Fibroblast of skin of back (primary cell): ENCODE results near the gene PPBP. TPM values are rescaled to one million over a fixed set of nuclear protein-coding genes. Genes with fewer than 3 reads are reported as not detected.

Experiments used
- DNase-seq: peaks from one replicate; pipeline ENCODE4 v3.0.0-alpha.2; 2013
- polyA plus RNA-seq, 2 experiments: library from polyadenylated mRNA; unstranded; fragments of 120-200 nt; gene quantifications; one replicate each; pipeline ENCODE4 v1.2.1, GENCODE V29; 2013; ENCODE audit not compliant: insufficient read length in 2 of 2

Gene PPBP, protein sequence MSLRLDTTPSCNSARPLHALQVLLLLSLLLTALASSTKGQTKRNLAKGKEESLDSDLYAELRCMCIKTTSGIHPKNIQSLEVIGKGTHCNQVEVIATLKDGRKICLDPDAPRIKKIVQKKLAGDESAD
- not detected for polyA plus RNA-seq (2013, experiment 1 of 2; ENCODE audit: insufficient read length)
- not detected for polyA plus RNA-seq (2013, experiment 2 of 2; ENCODE audit: insufficient read length)

- no peak for DNase-seq
Measured at GRCh38 chr4:73988061-73988460, at the start of gene PPBP. TSS of gene PPBP (minus strand) at chr4:73988190. CDS start at chr4:73988103, 87 bp downstream.

DNA sequence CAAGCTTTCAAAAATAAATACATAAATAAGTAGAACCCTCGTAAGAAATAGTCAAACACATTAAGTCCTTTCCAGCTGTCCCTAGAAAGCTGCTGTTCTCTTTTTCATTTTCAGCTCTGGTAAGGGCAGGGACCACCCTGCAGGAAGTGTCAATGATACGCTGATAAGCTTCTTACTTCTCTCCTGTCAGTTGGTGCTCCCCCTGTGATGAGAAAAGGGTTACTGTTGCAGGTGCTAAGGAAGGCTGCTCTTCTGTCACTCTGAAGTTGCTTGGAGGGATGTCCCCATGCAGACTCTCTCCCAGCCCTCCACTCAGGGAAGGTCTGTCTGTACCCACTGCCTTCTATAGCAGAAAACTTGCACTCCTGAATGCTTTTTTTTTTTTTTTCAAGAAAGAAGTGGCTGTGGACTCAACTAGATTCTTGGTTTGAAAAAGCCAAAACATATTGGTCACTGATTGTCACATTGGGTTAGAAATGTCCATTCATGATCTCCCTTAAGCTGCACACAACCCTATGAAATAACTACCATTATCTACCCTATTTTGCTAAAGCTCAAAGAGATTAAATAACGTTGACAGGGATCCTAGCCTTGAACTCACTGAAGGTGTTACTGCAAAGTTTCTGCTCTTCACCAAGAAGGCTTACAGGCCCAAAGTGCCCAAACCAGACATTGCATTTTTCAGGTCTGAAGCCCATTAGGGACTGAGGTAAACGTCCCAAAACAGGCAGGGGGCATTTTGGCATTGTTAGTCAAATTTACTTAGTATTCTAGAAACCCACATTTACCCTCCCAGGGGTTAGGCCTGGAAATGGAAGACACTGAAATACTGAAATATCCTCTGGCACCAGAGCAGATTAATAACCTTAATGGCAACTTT lies 49.3 kb upstream of the PPBP start:
- no peak for DNase-seq

- peak; percentile 71 for DNase-seq
Measured at GRCh38 chr4:74033739-74034138, 45.7 kb upstream of the PPBP start.

DNA sequence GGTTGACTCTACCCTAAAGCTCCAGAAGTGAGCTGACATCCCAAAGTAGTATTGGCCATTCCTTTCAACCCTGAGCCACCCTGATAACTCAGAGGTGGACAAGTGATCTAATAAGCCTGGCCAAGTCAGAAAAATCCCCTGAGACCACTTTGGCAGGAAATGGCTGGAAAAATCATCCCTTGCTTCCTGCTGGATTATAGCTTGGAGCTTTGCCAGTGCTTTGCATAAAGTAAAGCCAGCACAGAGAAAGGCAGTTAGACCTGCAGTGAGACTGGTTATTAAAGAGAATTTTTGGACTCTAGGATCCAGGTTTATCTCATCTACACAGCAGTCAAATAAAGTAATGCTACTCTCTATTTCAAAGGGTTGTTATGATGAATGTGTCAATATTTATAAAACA lies 44.1 kb upstream of the PPBP start:
- DNase-seq, result peak; percentile 65

- no peak for DNase-seq
Measured at GRCh38 chr4:74031576-74031975, 43.6 kb upstream of the PPBP start.

DNA sequence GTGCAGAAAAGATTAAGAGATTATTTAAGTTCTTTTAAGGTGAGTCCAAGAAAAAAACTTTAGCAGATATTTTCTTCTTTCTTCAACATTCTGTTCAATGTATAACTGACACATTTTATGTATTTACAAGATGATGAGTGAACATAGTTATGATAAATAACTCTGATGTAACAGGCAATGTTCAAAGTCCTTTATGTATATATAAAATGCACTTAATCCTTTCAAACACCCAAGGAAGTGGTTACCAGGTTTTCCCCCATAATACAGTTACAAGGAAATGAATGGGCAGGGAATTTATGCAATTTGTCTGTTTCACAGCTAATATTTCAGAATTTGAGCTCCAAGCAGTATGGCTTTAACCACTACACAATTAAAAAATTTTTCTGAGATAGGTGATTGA lies 42.3 kb upstream of the PPBP start:
- no peak for DNase-seq

DNA sequence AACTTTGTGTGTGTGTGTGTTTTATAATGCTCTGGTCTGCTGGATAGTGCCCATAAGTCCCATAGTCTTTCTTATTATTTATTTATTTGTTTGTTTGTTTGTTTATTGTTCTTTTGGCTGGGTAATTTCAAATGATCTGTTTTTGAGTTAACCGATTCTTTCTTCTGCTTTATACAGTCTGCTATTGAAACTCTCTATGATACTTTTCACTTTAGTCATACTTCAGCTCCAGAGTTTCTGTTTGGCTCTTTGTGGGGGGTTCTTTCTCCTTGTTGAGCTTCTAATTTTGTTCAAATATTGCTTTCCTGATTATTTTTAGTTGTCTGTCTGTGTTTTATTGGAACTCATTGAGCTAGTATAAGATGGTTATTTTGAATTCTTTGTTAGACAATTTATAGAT lies 40.5 kb upstream of the PPBP start:
- no peak for DNase-seq

- no peak for DNase-seq
Measured at GRCh38 chr4:74023709-74024108, 35.7 kb upstream of the PPBP start.

GRCh38 chr4:74021601-74022000 lies 33.6 kb upstream of the PPBP start:
- no peak for DNase-seq

DNA sequence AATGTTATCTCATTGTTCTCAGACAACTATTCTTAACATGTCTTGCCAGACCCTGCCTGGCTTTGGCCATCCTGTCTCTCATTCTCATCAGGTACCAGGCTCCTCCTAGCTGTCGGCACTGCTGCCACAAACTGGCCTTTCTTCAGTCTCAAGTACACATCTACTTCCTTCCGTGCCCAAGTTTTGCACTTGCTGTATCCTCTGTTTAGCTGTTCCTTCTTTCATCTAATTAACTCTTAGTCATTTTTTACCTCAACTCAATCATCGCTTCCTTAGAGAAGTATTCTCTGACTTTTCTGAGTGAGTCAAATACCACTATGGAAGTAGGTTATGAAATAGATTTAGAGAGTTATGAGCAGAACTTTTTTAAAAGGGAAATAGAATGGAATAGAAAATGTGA lies 30.8 kb upstream of the PPBP start:
- DNase-seq, result no peak

DNA sequence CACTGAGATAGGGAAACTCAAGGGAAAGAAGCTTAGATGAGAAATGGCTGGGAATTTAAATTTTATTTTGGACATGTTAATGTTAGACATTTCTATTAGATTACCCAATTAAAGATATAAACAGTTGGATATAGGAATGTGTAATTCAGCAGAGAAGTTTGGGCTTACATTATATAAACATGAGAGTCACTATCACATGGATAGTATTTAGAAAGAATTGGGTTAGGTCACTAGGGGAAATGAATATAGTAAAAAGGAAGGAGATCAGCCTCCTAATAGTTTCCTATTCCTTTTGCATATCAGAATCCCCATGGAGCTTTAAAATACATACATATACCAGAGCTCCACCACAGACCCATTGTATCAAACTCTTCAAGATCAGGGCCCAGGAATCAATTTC lies 30.1 kb upstream of the PPBP start:
- DNase-seq, result no peak

GRCh38 chr4:74016068-74016467 lies 28.1 kb upstream of the PPBP start:
- no peak for DNase-seq

DNA sequence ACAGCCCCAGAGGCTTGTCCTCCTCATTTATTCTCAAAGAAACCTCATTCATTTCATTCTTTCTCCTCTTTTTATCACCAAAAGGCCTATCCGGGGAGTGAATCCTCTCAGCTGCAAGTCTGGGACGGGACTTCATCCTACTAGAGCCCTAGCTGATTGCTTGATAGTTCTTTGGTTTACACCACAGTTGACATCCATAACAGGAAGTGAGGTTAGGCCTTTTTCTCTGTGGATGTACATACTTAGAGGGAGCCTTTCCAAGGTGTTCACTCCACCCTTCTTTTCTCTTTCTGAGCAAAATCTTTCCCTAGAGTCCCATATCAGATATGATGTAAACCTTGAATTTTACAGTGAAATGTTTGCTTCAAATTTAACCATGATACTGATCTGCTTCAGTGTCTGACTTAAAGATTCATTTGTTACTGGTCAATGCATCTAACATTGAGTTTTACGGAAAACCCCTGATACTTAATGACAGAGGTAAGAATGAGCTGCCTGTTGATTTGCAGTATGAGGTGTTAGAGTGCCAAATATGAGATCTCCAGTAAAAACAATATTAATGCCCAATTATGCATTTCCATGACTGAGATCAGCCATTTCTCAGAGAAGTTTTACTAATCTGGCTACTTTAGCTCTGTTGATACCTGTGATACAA lies 27.3 kb upstream of the PPBP start:
- no peak for DNase-seq

GRCh38 chr4:74014332-74014731 lies 26.3 kb upstream of the PPBP start:
- DNase-seq, result peak; percentile 7

DNA sequence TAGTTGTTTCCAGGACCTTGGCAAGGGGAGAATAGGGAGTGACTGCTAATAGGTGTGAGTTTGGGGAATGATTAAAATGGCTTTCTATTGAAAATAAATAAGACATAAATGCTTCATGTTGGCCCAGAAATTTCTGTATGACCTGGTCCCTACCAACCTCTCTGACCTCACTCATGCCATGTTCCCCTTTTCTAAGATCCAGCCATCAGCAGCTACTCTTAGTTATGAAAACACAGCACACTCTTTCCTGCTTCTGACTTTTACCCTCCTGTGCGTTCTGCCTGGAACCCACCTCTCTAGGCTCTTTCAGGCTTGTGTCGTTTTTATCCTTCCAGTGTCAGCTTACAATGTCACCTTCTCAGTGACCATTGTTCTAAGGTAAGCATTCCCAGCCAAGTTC lies 25.3 kb upstream of the PPBP start:
- DNase-seq, result no peak

DNA sequence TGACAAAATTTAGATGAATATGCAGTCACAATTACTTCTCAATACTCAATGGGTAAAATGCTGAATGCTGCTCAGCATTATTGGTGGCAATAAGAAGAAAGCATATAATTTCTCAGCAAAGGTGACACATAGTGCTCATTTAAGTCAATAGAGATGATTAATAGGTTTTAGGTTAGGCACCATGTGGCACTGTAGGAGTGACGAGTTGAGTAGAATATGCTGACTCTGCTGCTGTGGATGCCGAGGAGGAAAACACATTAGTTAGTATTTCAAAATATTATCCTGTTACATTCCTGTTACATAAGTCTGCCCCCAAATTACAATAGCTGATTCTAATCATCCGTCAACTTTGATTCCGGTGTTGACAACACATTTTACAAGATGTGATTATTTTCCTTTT lies 24.1 kb upstream of the PPBP start:
- DNase-seq, result no peak

DNA sequence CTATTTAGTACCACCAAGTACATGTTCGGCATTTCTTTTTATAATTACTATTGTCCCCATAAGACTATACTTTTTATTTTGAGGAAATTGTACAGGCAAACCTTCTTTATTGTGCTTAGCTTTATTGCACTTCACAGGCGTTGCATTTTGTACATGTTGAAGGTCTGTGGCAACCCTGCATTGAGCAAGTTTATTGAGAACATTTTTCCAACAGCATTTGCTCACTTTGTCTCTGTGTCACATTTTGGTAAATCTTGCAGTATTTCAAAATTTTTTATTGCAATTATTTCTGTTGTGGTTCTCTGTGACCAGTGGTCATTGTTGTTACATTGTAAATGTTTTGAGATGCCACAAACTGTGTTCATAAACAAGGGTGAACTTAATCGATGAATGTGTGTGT lies 21.3 kb upstream of the PPBP start:
- no peak for DNase-seq

DNA sequence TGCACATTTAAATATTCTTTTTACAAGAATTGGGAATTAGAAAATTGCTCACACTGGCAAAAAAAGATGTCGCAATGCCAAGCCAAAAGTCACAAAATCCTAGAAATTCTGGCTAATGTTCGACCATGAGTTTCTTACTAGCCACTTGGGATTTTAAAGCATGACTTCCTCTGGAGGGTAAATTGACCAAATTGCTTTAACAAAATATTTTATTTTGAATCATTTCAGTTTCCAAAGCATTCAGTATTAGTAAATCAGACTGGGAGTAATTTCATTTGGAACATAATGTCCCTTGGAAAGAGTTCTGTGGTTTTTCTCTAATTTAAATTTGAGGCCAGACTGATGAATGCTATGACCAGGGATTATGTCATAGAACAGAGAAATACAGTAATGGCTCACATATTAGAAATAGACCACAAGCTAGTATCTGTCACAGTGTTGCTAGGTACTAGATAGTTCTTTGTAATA lies 18.1 kb upstream of the PPBP start:
- peak; percentile 13 for DNase-seq

DNA sequence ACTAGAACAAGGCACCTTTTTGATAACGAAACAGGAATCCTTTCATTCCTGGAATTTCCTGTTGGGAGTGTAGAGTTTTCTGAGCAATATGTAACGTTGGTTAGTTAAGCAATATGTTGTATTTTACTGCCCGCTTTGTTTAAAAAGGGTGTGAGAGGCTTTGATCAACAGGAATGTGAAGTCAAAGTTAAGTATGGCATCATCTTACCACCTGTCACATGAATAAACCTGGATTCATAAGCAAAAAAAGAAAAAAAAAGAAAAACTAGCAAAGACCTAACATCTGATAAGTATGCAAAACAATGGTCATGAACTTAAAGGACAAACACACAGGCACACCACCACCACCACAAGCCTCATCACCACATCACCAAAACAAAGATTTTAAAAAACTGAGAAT lies 17.5 kb upstream of the PPBP start:
- no peak for DNase-seq

- DNase-seq, result no peak
Measured at GRCh38 chr4:74004668-74005067, 16.7 kb upstream of the PPBP start.

- DNase-seq, result no peak
Measured at GRCh38 chr4:74000301-74000700, 12.3 kb upstream of the PPBP start.

DNA sequence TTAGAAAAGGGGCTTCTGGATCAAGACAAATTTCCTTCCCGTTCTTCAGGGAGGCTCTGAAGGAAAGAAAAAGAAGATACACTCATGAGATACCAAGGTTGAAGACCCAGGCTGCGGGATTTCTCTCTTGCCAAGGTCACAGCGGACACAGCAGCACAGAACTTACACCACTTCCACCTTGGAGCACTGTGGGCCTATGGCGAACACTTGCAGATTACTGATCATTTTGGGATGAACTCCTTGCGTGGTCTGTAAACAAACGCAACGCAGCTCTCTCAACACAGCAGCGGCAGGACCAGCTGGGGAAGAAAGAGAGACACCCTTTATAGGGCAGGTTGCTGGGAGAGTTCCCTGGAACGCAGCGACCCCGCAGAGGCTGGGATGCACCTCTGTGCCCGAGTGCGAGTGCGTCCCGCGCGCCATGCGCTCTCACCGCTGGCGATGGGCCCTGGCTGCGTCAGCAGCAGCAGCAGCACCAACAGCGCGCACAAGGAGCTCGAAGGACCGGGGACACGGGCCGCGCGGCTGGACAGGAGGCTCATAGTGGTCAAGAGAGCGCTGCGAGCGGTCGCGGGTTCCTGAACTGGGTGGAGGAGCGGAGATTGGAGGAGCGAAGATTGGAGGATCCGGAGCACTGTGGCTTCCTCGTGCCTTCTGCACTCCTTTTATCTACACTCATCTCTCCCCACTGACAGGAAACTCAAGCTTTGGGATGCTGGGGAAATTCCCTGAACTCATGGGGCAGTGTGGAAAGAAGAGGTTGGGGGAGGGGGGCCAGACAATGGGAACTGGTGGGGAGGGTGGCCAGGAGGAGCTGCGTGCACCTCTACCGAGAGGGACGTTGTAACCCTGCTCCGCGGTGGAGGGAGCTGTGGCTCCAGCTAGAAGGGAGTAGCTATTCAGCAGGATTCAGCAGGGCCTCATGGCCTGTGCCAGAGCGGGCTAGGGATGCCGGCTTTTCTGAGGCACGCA lies 10.3 kb upstream of the PPBP start, which contains the start of gene CXCL5:
CXCL5 (minus strand) TSS at position 638 of the 972 bp plus-strand sequence; CDS start at position 542, 96 bp downstream.
- peak; percentile 26 for DNase-seq
